Smooth muscle cell of trachea (primary cell): ENCODE results near the gene GJA5. TPM values are rescaled to one million over a fixed set of nuclear protein-coding genes. Genes with fewer than 3 reads are reported as not detected.

Source experiments
- total RNA-seq: library from RNA; depleted of rRNA; stranded (reverse); fragments of >200 nt; gene quantifications from 2 replicates; pipeline ENCODE4 v1.2.1, GENCODE V29; 2014

GJA5 gene
- 2.0 TPM in 1 of 2 replicates, not detected in the other for total RNA-seq

DNA sequence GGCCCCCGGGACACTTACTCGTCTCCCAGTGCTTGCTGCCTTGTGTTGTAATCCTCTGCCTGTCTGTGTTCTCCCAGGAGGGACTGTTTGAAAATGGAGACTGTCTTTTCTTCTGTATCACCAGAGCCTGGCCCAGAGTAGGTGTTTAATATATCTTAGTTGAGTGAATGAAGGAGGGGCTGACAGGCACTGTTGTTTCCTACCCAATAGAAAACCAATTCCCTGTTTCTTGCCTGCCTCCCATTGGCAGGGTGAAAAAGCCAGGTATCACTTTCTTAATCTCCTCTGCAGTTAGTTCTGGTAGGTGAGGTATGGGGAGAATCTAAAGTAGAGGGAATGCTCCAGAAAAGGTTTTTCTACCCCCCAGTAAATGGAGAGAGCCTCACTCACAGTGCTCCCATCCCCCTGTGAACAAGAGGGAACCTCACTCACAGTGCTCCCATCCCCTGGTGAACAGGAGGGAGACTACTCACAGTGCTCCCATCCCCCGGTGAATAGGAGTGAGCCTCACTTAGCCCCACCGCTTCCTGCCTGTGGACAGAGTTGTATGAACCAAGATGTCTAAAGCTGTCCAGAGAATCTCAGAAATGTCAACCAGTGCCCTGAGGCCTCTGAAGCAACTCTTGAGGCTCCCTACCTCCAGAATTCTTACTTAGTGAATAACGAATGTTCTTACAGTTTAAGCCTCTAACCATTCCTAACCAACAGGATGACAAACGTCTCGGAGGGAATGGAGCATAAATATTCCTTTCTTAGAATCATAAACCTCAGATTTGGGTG lies at the start of gene GJA5:
GJA5 (minus strand) TSS at position 122 of the 780 bp plus-strand sequence. CDS start 1,364 bp downstream, outside the sequence.

Other genes with a start within 250 kb of the GJA5 start
- 5.3 and 11.6 TPM in 2 replicates for gene BCL9, start 219.1 kb downstream of the GJA5 start, total RNA-seq
- gene ACP6, start 90.1 kb downstream of the GJA5 start, total RNA-seq, result 6.1 and 8.1 TPM in 2 replicates
- gene GJA8, start 142.2 kb upstream of the GJA5 start, total RNA-seq, result not detected in 2 replicates
- 13.4 and 21.1 TPM in 2 replicates for gene GPR89B, start 167.8 kb upstream of the GJA5 start, total RNA-seq